SK-N-MC (cell line): ENCODE measurements around the gene ESR2.
"Not testable (repeated sequence)": the region's sequence is repeated elsewhere in the genome, so short reads cannot be mapped to it uniquely, and the experiment has no call there.

Experiments used
- DNase-seq: peaks from one replicate; pipeline ENCODE4 v3.0.0-alpha.2; 2011; ENCODE audit warnings: low read depth, low spot score
- H3K27ac ChIP-seq: fragments of 200-600 bp; sonication (generic); 2 replicates; pipeline ENCODE4 v1.5.1; 2016; ENCODE audit warnings: mixed run types
- H3K36me3 ChIP-seq: fragments of 200-600 bp; sonication (generic); 2 replicates; pipeline ENCODE4 v1.6.1; 2017; ENCODE audit warnings: antibody characterized with exemption, low read length, mixed read lengths; ENCODE audit not compliant: insufficient read depth
- H3K4me3 ChIP-seq: fragments of 200-600 bp; sonication (generic); 2 replicates; pipeline ENCODE4 v1.5.1; 2016
- H3K9ac ChIP-seq: fragments of 200-600 bp; sonication (generic); 2 replicates; pipeline ENCODE4 v1.8.0; 2017; ENCODE audit warnings: mixed run types, mixed read lengths; ENCODE audit not compliant: insufficient read length
- H3K9me3 ChIP-seq: fragments of 200-600 bp; sonication (generic); 2 replicates; pipeline ENCODE4 v1.6.1; 2017; ENCODE audit warnings: low read depth, mild to moderate bottlenecking, antibody characterized with exemption, low read length, moderate library complexity, mixed read lengths
- EZH2 ChIP-seq: fragments of 200-600 bp; sonication (generic); IDR thresholded peaks from one replicate; pipeline ENCODE4 v1.6.1; 2017; ENCODE audit warnings: antibody characterized with exemption
- FOXP2 ChIP-seq: optimal IDR thresholded peaks from 2 replicates; pipeline ENCODE3; 2011; ENCODE audit warnings: mild to moderate bottlenecking, moderate library complexity; ENCODE audit not compliant: insufficient read depth; ENCODE audit errors: extremely low read length, control extremely low read depth
- POLR2AphosphoS5 ChIP-seq: IDR thresholded peaks from 2 replicates; pipeline ENCODE4 v1.6.1; 2012; ENCODE audit warnings: mild to moderate bottlenecking, low read depth, low read length, borderline replicate concordance

ESR2 gene

DNA sequence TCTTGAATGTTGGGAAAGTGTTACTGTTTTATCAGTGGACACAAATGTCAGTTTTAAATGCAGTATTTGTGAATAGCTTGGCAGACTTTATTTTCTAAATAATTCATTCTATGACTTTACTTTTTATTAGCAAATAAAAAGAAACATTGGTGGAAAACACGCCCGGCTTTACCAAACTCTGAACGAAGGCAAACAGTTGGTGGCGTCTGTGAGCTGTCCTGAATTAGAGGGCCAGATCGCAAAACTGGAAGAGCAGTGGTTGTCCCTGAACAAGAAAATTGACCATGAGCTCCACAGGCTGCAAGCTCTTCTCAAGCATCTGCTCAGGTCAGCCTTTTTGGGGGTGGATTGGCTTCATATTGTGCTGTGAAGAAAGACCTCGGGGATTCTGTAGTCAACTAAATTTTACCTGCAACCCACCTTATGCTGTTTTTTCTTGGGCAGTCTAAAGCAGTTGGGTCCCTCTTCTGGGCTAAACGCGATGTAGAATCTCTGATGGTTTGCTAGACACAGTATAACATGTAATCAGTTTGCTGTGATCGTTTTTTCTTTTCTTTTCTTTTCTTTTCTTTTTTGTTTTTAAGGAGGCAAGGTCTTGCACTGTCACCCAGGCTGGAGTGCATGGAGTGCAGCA lies 156.4 kb downstream of the ESR2 start:
- TF ChIP-seq FOXP2 (no peak), EZH2 (no peak), POLR2AphosphoS5 (no peak)
- no peak overlapping the region for H3K27ac ChIP-seq
- H3K36me3 ChIP-seq = peaks cover 62% of the 10 kb centered on the region
- no peak overlapping the region for H3K4me3 ChIP-seq
- no peak for DNase-seq
- H3K9ac ChIP-seq = no peak overlapping the region
- H3K9me3 ChIP-seq = no peaks in the 10 kb centered on the region

- Histone ChIP-seq H3K27ac (no peak overlapping the region), H3K36me3 (peaks cover 56% of the 10 kb centered on the region), H3K9me3 (no peaks in the 10 kb centered on the region), H3K9ac (no peak overlapping the region), H3K4me3 (no peak overlapping the region)
- DNase-seq = no peak
- TF ChIP-seq FOXP2 = no peak
- TF ChIP-seq EZH2 = no peak
- no peak for TF ChIP-seq POLR2AphosphoS5
These were observed 167.6 kb downstream of the ESR2 start for GRCh38 chr14:64126548-64126947.

DNA sequence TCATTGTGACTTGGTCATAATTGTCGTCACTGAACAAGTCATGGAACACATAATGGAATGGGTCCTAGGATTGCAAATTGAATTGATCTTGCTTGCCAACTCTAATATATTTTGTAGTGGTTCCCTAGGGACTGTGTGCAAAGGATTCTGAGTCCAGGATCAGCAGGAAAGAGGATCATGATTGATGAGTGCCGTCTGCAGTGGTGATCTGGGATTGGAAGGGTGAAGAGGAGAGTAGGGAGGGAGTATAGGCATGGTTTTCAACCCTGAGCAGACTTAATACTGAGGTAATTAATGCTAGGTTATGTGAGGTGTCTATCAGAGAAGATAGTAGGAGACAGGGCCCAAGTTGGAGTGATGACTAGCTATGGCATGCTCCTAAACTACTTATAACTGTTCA lies 168.9 kb downstream of the ESR2 start:
- TF ChIP-seq POLR2AphosphoS5 (no peak), EZH2 (no peak), FOXP2 (no peak)
- peaks cover 59% of the 10 kb centered on the region for H3K36me3 ChIP-seq
- DNase-seq = no peak
- H3K9me3 ChIP-seq = no peaks in the 10 kb centered on the region
- no peak overlapping the region for H3K27ac ChIP-seq
- no peak overlapping the region for H3K9ac ChIP-seq
- H3K4me3 ChIP-seq = no peak overlapping the region

DNA sequence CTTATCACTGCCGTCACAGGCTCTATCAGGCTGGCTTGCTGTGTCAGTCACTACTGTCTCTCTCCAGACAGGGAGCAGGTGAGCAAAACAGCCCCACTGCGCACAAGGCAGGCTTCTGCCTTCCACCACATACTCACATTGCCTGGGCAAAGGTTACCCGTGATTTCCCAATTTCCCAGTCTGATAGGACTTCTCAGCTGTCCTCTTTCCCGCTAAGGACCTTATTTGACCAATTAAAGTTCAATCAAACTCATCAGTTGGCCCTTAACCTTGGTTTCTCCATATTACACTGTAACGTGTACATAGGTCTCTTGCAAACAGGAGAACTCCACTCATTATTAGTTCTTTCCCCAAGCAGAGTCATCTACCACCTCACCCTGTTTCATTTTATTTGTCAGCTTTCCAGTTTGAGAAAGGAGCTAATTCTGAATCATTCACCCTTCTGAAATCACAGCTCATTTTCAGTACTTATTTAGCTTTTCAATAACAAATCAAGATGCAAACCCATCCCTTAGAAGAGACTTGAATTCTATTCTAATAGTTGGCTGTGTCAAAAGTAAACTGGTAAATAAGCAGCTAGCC lies 170.8 kb downstream of the ESR2 start:
- H3K9me3 ChIP-seq = no peaks in the 10 kb centered on the region
- H3K9ac ChIP-seq = no peak overlapping the region
- H3K4me3 ChIP-seq = no peak overlapping the region
- no peak for DNase-seq
- H3K36me3 ChIP-seq = peaks cover 56% of the 10 kb centered on the region
- no peak overlapping the region for H3K27ac ChIP-seq
- TF ChIP-seq FOXP2 (no peak), EZH2 (no peak), POLR2AphosphoS5 (no peak)

GRCh38 chr14:64119980-64120379 lies 174.2 kb downstream of the ESR2 start:
- no peak for DNase-seq
- H3K4me3 ChIP-seq = no peak overlapping the region
- peaks cover 33% of the 10 kb centered on the region for H3K36me3 ChIP-seq
- no peak overlapping the region for H3K27ac ChIP-seq
- no peak overlapping the region for H3K9ac ChIP-seq
- H3K9me3 ChIP-seq = no peaks in the 10 kb centered on the region
- no peak for TF ChIP-seq FOXP2
- TF ChIP-seq EZH2 = no peak
- TF ChIP-seq POLR2AphosphoS5 = no peak

DNA sequence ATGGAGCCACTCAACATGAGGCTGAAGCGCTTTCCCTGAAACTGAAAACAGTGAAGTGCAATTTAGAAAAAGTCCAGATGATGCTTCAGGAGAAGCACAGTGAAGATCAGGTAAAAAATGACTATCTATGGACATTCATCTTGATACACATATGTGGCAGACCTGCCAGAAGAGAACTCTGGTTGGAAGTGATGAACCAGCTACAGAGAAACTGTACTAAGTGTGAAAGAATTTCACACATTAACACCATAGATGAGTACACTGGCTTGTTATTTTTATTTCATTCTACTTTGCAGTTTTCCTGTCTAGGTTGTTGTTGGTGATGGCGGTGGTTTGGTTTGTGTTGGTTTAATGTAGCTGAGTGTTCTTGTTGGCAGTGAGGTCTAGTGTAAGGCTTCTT lies 174.7 kb downstream of the ESR2 start:
- Histone ChIP-seq H3K9me3 (no peaks in the 10 kb centered on the region), H3K4me3 (no peak overlapping the region), H3K9ac (no peak overlapping the region), H3K36me3 (peaks cover 31% of the 10 kb centered on the region), H3K27ac (no peak overlapping the region)
- no peak for TF ChIP-seq EZH2
- TF ChIP-seq FOXP2 = no peak
- TF ChIP-seq POLR2AphosphoS5 = no peak
- DNase-seq = no peak

- TF ChIP-seq EZH2 = no peak
- TF ChIP-seq FOXP2 = no peak
- Histone ChIP-seq H3K36me3 (peaks cover 32% of the 10 kb centered on the region), H3K9me3 (no peaks in the 10 kb centered on the region), H3K27ac (no peak overlapping the region), H3K9ac (no peak overlapping the region), H3K4me3 (no peak overlapping the region)
- no peak for DNase-seq
These were observed 175.3 kb downstream of the ESR2 start for GRCh38 chr14:64118892-64119291.

- H3K27ac ChIP-seq, H3K9me3 ChIP-seq, DNase-seq, H3K4me3 ChIP-seq, H3K9ac ChIP-seq: not testable (repeated sequence)
- peaks cover 30% of the 10 kb centered on the region for H3K36me3 ChIP-seq
These were observed 175.8 kb downstream of the ESR2 start for GRCh38 chr14:64118403-64118742.
